Fibroblast of the aortic adventitia (primary cell): ENCODE data around the gene DENND5A. TPM values are rescaled to one million over a fixed set of nuclear protein-coding genes. Genes with fewer than 3 reads are reported as not detected.

Experiments
- DNase-seq: peaks from one replicate; pipeline ENCODE4 v3.0.0-alpha.2; 2010; ENCODE audit warnings: low read depth
- H3K4me3 ChIP-seq: 2 replicates; pipeline ENCODE4 v1.5.1; 2011; ENCODE audit warnings: low read depth, mild to moderate bottlenecking, control low read depth, low read length, moderate library complexity
- CTCF ChIP-seq: IDR thresholded peaks from 2 replicates; pipeline ENCODE4 v1.5.1; 2011; ENCODE audit warnings: mild to moderate bottlenecking, low read length, control low read depth, inconsistent platforms; ENCODE audit not compliant: insufficient read depth
- total RNA-seq: library from RNA; depleted of rRNA; stranded (reverse); fragments of >200 nt; gene quantifications from 2 replicates; pipeline ENCODE4 v1.2.3, GENCODE V29; 2012; ENCODE audit warnings: low replicate concordance

Gene DENND5A
- total RNA-seq, 1 donor = 105 TPM

GRCh38 chr11:9184516-9184915, 80.6 kb downstream of the DENND5A start:
- no peak for TF ChIP-seq CTCF
- no peak for DNase-seq
- no peak overlapping the region for H3K4me3 ChIP-seq

- TF ChIP-seq CTCF = no peak
- DNase-seq = no peak
- no peak overlapping the region for H3K4me3 ChIP-seq
Observed at GRCh38 chr11:9182180-9182871, 82.8 kb downstream of the DENND5A start.

- DNase-seq = peak; percentile 28
- TF ChIP-seq CTCF = no peak
- H3K4me3 ChIP-seq = no peak overlapping the region
Observed at GRCh38 chr11:9180784-9181183, 84.4 kb downstream of the DENND5A start.

- no peak overlapping the region for H3K4me3 ChIP-seq
- TF ChIP-seq CTCF = no peak
- DNase-seq = no peak
Observed at GRCh38 chr11:9179141-9179540, 86.0 kb downstream of the DENND5A start.

- TF ChIP-seq CTCF = no peak
- no peak for DNase-seq
- no peak overlapping the region for H3K4me3 ChIP-seq
Observed at GRCh38 chr11:9178716-9179115, 86.4 kb downstream of the DENND5A start.

- TF ChIP-seq CTCF = no peak
- no peak for DNase-seq
- H3K4me3 ChIP-seq = no peak overlapping the region
Observed at GRCh38 chr11:9177438-9178091, 87.6 kb downstream of the DENND5A start.
